Suppressor macrophage treated with lipopolysaccharide for 1 hour (primary cell): Measurements from ENCODE around the gene GVQW3.
"Not testable (repeated sequence)": the region's sequence is repeated elsewhere in the genome, so short reads cannot be mapped to it uniquely, and the experiment has no call there.

Source experiments
- DNase-seq, 3 donors: peaks; one replicate each; pipeline ENCODE4 v3.0.0-alpha.2; 2020 to 2022

Gene GVQW3

DNA sequence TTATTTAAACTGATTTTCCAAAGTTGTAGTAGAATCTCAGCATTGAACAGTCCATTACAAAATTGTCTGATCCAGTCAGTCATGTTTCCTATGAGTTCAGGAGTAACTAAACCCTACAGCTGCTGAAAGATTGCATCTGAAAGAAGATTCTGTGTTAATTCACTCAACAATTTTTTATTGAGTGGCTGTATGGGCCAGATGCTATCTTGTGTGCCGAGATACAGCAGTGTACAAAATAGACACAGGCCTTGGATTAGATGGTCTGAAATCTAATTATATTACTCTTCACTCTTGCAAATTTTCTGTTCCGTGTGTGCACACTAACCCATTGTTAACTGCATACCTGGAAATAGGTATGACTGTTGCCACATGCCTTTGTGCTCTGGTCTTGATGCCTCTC lies 7.3 kb downstream of the GVQW3 start:
- DNase-seq, result no peak

DNA sequence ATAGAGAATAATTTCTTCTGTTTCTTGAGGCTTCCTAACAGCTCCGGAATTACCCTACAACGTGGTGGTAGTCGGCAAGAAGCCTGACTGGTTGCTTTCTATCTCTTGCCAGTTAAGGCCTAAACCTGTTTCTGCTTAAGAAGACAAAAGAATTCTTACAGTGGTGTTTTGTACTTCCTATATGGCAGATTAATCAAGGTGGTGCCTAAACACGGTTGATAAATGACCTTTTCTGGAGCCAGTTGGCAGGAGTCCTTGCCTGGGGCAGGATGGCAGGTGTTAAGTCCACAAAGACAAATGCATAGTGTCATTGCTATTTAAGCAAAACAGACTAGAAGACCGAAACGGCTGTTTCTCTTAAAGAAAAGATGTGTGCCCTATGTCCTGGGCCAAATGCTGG lies 9.9 kb downstream of the GVQW3 start:
- DNase-seq, result no peak

DNA sequence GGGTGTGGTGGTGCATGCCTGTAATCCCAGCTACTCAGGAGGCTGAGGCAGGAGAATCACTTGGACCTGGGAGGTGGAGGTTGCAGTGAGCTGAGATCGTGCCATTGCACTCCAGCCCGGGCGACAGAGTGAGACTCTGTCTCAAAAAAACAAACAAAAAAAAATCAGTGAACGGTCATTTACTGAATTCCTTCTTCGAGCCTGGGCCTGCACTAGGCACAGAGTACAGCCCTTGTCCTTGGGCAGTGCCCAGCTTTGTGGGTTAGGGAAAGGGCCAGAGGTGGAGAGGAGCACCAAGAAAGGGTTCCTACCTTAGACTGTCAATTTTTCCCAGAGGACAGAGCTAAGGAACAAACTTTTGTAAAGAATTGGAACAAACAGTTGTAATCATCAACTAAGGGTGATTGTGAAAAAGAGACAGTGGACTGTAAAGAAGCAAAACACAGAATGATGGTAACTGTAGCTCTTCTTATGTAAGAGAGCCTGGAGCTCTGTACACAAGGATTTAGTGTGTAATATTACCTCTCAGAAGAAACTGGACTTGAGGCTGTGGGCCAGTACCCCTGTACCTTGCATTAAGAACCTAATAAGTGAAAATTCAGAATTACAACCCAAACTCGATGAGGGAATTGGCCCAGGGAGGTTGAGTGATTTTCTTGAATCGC lies 10.8 kb downstream of the GVQW3 start:
- DNase-seq, result no peak

DNA sequence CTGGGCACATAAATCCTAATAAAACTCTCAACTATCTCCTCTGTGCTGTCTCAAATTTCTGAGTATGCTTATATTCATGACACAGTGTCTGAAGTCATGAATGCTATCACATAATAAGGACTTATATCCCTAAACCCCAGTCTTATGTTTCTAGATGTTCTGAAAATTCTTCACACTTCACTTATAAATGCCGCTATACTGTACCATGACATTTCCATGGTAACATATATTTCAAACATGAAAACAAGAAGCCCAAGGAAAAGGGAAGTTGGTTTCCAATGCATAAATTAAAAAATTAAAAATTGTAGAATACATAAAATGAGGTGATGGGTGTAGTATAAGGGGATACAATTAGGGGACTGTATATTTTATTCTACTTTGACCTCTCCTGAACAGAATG lies 11.7 kb downstream of the GVQW3 start:
- peak in 1 of 3 donors; percentile 36 for DNase-seq

DNA sequence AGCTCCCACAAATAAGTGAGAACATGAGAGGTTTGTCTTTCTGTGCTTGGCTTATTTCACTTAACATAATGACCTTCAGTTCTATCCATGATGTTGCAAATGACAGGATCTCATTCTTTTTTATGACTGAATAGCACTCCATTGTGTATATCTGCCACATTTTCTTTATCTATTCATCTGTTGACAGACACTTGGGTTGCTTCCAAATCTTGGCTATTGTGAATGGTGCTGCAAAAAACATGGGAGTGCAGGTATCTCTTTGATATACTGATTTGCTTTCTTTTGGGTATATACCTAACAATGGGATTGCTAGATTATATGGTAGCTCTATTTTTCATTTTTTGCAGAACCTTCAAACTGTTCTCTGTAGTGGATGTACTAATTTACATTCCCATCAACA lies 13.3 kb downstream of the GVQW3 start:
- no peak for DNase-seq

DNA sequence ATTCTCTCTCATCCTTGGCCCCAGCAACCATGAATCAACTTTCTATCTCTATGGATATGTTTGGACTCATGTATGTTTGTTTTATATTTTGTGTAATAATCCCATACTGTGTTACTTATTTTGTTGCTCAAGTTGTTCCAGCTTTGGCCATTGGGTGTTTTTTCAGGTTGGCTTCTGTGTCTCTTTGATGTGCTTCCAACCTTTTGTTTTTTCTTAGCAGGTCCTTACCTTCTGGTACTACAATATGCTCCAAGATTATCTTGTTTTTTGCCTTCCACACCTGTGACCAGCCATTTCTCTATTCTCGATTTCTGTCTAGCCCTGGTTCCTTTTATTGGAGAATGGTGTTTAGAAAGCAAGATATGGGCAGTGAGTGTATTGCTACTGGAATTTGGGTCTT lies 14.2 kb downstream of the GVQW3 start:
- DNase-seq, result no peak

DNA sequence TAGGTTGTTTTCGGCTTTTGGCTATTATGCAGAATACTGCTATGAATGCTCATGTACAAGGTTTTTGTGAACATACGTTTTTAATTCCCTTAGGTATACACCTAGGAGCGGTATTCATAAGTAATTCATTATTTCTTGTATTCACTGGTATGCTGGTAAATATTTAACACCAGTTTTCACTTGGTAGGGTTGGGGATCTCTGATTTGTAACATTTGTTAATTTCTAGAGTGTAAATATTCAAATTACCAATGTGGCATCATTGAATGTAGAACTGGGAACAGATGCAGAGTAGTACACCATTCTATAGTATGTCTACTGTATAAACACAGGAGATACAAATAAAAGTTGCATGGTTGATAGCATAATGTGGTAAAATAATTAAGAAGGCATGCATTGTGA lies 16.3 kb downstream of the GVQW3 start:
- no peak for DNase-seq

DNA sequence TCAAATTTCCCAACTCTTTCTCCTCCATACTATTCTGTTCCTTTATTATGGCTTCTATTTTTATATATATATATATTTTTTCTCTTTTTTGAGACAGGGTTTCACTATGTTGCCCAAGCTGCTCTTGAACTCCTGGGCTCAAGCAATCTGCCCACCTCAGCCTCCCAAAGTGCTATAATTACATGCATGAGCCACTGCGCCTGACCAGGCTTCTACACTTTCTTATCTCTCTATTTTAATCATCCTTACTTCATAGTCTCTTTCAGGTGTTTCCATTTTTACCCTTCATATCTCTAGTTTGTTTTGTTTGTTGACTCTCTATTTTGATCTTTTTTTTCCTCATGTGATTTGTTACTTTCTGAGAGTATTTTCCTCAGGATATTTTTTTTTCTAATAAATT lies 19.8 kb downstream of the GVQW3 start:
- DNase-seq, result no peak

DNA sequence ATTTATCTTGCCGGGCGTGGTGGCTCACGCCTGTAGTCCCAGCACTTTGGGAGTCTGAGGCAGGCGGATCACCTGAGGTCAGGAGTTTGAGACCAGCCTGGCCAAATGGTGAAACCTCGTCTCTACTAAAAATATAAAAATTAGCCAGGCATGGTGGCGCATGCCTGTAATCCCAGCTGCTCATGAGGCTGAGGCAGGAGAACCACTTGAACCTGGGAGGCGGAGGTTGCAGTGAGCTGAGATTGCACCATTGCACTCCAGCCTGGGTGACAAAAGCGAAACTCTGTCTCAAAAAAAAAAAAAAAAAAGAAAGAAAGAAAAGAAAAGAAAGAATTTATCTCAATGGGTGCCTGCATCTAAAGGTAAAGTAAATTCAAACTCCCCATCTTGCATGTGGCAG lies 20.4 kb downstream of the GVQW3 start:
- not testable (repeated sequence) for DNase-seq

DNA sequence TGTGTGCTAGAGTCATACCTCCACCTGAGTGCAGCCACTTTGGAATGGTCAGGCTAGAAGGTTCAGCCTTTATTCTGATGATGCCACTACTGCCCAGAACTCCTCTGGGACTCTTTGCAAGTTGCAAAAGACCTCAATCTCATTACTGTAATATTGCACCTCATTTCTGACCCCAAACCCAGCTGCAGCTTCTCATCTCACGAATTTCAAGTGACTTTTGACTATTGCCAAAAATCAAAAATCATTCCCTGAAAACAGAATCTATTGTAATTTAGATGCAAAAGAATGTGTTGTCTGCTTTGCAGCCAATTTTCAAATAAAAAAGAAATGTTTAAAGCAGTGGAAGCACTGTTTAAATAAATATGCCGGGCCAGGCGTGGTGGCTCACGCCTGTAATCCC lies 25.2 kb downstream of the GVQW3 start:
- DNase-seq, result no peak

DNA sequence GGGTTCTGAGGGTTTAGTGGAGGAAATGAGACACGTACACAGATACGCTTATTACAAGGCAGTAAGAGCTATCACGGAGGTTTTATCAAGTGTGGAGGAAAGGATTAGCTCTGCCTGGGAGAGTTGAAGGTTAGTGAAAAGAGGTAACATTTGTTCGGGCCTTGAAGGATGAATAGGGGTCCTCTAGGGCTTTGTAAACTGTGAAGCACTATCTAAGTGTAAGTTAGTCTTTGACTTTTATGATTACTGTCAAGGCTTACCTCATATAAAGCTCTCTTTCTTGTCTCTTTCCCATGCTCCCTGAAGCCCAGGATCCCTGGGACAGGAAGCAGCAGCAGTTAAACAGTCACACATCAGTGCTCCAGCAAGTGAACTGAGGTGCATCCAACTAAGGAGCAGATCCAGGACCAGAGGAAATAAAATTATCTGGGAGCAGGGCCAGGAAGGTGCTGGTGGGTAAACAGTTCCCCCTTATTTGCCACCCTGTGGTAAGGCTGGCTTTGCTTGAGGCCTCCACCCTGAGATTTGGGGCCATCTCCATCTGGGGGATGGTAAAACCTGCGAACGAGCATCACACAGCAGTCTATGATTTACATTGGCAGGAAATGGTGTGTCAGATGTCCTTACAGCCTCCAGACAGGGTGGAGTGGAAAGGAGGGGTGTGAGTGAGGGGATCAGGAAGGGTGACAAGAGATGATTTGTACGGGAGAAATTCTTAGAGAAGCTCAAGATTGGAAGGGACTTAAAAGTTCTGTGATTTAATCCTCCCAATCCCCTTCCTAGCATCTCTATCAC lies 27.2 kb downstream of the GVQW3 start:
- DNase-seq, result no peak

DNA sequence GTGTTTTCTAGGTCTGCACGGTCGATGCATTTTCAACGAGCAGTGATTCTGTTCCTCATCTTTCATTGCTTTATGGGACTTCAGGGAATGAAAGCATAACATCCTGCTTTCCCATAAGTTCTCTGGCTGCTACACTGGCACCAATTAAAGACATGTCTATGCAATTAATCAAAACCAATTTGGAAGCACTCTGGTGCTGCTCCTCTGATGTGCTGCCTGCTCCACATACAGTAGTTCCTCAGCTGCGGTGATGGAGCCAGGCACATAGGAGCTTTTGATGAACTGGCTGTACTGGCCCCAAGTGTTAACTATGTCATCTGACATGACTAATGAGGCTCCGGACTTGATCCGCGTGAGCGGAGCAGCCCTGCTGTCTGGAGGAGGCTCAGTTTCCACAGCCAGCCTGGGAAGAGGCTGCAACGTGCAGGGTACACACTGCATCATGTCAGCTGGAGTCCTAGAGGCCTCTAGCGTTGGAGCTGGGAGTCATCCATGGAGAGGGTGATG lies 29.8 kb downstream of the GVQW3 start:
- DNase-seq, result no peak

DNA sequence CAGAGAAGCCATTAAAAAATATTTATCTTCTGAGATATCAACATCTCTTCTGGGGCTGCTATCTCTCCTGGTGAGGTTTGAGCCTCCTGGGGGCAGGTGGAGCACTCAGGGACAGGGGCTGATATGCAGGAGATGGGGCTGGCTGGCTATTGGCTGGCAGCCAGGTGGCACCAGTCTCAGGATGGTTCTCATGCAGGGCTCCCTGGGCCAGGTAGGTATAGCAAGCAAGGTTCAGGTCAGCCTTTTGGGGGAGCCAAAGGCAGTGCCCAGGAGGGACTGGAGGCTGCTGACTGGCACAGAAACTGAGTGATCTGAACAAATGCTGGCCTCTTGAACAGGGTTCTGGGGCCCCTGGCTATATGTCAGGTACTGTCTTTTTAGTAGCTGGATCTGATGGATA lies 34.0 kb downstream of the GVQW3 start:
- DNase-seq, result no peak

DNA sequence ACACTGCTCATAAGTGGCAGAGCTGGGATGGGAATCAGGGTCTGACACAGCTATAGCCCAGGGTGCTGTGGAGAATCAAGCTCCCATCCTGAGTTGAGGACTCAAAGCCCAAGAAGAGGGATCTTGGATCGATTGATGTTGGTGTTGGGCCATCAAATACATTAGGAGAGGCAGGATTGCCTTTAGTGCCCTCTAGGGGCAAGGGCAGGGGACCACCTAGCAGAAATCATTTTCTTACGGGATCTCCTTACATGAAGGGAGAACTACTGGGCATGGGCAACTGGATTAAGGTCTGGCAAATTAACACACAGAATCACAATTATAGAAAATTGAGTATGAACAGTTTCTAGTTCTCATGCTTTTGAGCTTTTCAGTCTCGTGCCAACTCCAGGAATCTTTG lies 38.8 kb downstream of the GVQW3 start:
- peak; percentile 40 to 51 (median 51) for DNase-seq

DNA sequence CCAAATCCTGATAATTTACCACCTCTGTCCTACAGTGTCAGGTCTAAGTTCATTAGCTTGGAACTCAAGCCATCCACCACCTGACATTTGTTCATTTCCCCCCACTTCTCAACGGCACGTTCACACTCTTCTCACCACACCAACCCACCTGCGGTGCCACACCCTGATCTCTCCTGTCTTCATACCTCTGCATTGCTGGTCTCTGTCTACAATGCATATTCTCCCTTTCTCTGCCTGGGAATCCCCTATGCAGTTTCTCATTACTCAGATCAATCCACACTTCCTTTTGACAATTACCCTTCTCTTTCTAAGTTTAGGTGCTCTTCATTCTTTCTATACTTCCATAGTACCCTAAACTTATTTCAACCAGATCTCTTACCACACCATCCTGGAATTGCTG lies 43.3 kb downstream of the GVQW3 start:
- peak in 1 of 3 donors; percentile 5 for DNase-seq

DNA sequence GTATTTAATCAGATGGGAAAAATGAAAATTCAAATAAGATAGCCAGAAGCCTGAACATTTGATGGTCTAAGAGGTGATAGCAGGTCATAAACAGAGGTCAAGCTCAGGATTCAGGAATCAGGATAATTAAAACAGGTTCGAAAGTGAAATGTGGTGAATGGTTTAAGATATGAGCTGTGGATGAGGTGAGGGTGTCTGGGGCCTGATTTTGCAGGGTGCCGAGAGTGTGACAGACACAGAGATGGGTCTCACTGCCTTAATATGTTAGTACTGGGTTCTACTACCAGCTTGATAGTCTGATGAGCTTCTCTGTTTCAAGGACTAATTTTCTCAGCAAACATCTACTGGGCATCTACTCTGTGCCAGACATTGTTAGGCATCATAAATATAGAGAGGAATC lies 43.8 kb downstream of the GVQW3 start:
- DNase-seq, result no peak

DNA sequence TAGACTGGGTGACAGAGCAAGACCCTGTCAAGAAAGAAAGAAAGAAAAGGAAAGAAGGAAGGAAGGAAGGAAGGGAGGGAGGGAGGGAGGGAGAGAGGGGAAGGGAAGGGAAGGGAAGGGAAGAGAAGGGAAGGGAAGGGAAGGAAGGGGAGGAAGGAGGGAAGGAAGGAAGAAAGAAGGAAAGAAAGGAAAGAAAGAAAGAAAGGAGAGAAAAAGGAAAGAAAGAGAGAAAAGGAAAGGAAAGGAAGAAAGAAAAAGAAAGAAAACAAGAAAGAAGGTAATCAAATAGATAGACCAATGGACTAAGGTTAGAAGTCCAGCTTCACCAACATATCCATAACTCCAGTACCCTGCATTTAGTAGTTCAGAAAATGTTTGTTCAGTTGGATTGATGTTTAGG lies 45.5 kb downstream of the GVQW3 start:
- no peak for DNase-seq

DNA sequence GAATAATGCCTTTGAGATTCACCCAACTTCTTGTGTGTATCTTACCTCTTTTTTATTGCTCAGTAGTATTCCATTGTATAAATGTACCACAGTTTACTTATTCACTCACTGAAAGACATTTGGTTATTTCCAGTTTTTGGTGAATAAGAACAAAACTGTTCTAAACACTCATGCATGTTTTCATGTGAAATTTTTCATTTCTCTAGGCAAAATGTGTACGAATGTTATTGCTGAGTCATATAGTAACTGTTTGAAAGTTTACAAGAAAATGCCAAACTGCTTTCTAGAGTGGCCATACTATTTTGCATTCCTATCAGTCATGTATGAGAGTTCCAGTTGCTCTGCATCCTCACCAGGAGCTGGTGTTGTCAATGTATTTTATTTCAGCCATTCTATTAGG lies 54.9 kb downstream of the GVQW3 start:
- DNase-seq, result no peak

DNA sequence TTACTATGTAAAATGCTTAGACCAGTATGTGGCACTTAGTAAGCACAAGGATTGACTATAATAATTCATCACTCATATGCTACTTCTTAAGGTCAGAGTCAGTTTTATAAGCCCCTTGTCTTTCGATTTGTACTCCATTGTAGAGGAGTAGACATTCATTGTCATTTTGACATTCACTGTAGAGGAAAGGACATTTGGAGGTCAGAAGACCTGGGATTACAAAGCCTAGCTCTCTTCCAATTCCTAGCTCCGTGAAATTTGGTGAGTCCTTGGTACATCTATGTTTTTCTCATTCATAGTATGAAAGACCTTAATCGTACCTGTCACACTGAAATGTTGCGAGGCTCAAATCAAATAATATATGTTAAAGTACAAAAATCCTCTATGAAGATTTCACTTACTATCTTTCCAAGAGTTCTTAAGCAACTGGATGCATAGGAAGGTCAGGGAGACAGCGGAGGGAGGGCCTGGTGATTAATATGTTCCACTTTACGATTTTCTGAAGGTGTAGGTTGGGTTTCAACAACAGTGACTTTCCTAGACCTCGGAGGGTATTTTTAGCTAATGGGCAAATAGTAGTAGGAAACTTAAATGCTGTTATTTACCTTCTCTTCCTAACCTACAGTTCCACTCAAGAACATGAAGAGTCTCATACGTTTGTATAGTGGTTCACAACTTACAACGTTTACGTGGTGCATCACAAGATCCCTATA lies 62.3 kb downstream of the GVQW3 start:
- DNase-seq, result peak; percentile 27 to 45 (median 45)

DNA sequence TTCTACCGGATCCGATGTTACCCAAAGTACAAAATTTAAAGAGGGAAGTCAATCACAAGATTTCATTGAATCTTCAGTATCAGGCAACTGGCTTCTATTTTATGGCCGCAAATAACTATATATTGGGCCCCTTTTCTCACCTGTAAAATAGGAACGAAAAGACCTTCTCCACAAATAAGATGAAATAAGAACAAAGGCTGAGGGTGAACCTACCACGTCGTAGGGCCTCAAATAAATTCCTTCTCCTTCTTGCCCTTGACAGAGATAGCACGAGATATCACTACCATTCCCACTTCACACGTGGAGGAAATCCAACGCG lies 62.9 kb downstream of the GVQW3 start:
- DNase-seq, result no peak

DNA sequence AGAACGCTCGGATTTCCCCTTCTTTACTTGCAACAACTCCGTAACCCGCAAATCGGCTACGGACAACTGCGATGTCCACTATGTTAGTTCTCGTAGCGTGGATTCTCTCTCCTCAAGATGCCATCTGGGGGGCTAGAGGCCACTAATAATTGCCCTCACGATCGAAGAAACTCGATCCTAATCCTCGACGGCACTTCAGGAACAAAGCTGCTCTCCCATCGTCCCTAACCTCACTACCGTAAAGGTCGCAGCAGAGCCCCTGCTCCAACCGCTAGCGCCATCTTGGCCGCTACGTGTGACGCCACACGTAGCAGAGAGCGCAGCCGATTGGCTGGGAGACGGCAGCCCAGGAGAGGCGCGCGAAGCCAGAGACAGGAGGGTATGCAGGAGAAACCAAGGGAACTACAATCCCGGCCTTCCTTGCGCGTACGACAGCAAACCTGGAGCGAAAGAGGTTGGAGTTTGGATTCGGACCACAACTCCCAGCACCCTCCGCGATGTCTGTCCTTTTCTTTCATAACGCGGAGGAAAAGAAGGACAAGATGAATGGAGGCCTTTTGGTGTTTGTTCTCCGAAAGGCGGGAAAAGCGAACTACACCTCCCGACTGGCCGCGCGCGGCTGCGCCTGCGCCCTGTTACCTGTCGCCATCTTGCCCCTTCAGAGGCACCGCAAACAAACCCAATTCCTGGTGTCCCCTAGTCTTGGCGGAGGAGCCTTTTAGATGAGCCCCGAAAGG lies 63.4 kb downstream of the GVQW3 start, which contains the start of gene EMSY:
Gene EMSY (plus strand): TSS at position 635 of the 737 bp plus-strand sequence. CDS start 1,921 bp downstream, outside the sequence.
- DNase-seq, result peak; percentile 96 to 98 (median 97)

DNA sequence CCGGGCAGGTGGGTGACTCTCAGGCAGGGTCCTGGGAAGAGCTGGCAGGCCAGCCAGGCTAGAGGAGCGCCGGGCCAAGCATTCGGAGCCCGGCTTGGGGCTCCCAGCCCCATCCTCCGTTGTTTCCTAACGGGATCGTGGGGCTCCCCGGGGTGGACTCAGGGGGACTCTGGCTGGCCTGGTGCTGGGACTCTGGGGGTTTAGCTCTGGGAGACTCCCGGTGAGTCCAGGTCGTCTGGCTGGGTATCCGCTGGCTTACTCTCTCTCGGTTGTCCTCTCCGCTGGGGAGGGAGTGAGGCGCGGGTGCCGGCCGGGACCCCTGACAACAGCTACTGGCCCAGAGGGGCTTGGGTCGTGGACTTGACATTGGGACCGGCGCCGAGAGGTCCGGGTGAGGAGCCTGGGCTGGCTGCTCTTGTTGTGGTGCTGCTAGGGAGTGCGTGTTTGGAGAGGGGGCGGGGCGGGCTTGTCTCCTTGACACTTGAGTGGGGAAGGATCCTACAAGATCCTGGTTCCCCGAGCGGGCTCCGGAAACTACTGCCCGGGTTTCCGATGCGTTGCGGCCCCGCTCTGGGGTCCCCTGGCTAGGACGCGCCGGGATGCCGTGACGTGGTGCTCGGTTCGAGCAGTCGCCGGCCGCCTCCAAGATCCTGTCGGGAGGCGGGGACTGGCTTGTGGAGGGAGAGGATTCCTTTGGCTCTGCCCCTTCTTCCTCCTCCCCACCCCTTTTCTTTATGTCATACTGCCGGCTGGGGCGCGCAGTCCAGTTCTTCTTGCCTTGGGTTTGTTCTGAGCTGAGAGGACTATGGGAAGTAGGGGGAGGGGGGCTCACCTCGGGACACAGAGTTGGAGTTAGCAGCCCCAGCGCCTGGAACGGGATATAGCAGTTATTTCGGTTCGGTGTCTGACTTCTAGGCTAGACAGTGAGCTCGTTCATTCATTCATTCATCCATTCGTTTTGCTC lies 64.3 kb downstream of the GVQW3 start:
- peak; percentile 92 to 94 (median 92) for DNase-seq
